A673 (cell line): Measurements from ENCODE around the gene MPIG6B. TPM values are rescaled to one million over a fixed set of nuclear protein-coding genes. Genes with fewer than 3 reads are reported as not detected.

Source experiments
- BruUV-seq: library from RNA; stranded (reverse); fragments of 400-500 nt; replicated peaks from 2 replicates; lab custom pipeline; 2021; lab: Mats Ljungman, UMichigan
- CTCF ChIA-PET: fragments of 300-600 bp; sonication (Branson Sonifier 250); formaldehyde crosslinking; loops from one replicate; lab custom pipeline; 2022; ENCODE audit warnings: antibody characterized with exemption; lab: Charles Lee
- POLR2A ChIA-PET: fragments of 300-600 bp; sonication (Branson Sonifier 250); formaldehyde crosslinking; loops from one replicate; lab custom pipeline; 2022; ENCODE audit warnings: antibody characterized with exemption; ENCODE audit not compliant: low non-redundant PET; lab: Charles Lee
- DNase-seq: peaks from one replicate; pipeline ENCODE4 v3.0.0-alpha.2; 2015; ENCODE audit warnings: low spot score
- H3K27ac ChIP-seq: fragments of 200-600 bp; sonication (generic); 2 replicates; pipeline ENCODE4 v1.5.1; 2016; ENCODE audit warnings: mixed run types, low read depth, mild to moderate bottlenecking, mixed read lengths, antibody characterized with exemption, low read length; ENCODE audit not compliant: poor library complexity, severe bottlenecking
- H3K27me3 ChIP-seq: fragments of 200-600 bp; sonication (generic); replicated peaks from 2 replicates; pipeline ENCODE4 v1.6.1; 2017; ENCODE audit warnings: mixed run types, low read depth, mild to moderate bottlenecking, mixed read lengths, antibody characterized with exemption, low read length; ENCODE audit not compliant: insufficient read depth, poor library complexity
- H3K36me3 ChIP-seq: fragments of 200-600 bp; sonication (generic); 2 replicates; pipeline ENCODE4 v1.6.1; 2016; ENCODE audit warnings: mixed run types, mild to moderate bottlenecking, mixed read lengths, antibody characterized with exemption, low read length; ENCODE audit not compliant: insufficient read depth, poor library complexity, severe bottlenecking
- H3K4me1 ChIP-seq: fragments of 200-600 bp; sonication (generic); 2 replicates; pipeline ENCODE4 v1.6.1; 2017; ENCODE audit warnings: mixed run types, mild to moderate bottlenecking, mixed read lengths, antibody characterized with exemption, low read length; ENCODE audit not compliant: insufficient read depth, poor library complexity, severe bottlenecking
- H3K4me3 ChIP-seq: fragments of 200-600 bp; sonication (generic); 2 replicates; pipeline ENCODE4 v1.5.1; 2016; ENCODE audit warnings: low read depth, mixed run types, mild to moderate bottlenecking, mixed read lengths, low read length; ENCODE audit not compliant: poor library complexity, severe bottlenecking
- H3K9me3 ChIP-seq: fragments of 200-600 bp; sonication (generic); 2 replicates; pipeline ENCODE4 v1.6.1; 2016; ENCODE audit warnings: mixed run types, low read depth, mild to moderate bottlenecking, mixed read lengths, antibody characterized with exemption, low read length; ENCODE audit not compliant: poor library complexity, severe bottlenecking
- CTCF ChIP-seq: fragments of 300-800, 200-600 bp; sonication (generic); conservative IDR thresholded peaks from 2 replicates; pipeline ENCODE4 v1.5.1; 2017; ENCODE audit warnings: low read depth, mild to moderate bottlenecking, antibody characterized with exemption, low read length, moderate library complexity, mixed read lengths
- EZH2 ChIP-seq: fragments of 200-600 bp; sonication (generic); IDR thresholded peaks from 2 replicates; pipeline ENCODE4 v1.6.1; 2017; ENCODE audit warnings: borderline replicate concordance, low read depth, mild to moderate bottlenecking, mixed read lengths, antibody characterized with exemption, low read length; ENCODE audit not compliant: poor library complexity, severe bottlenecking
- intact Hi-C: fragments of 100-400 bp; cut with micrococcal nuclease; formaldehyde crosslinking; loops from one replicate; pipeline ENCODE4 v1.10.0; 2022; ENCODE audit not compliant: unreplicated experiment
- total RNA-seq: library from RNA; stranded (reverse); gene quantifications from 2 replicates; pipeline ENCODE4 v1.2.3, GENCODE V29; 2021

The MPIG6B gene
- total RNA-seq, 1 experiment from 2014 or later, result not detected

DNA sequence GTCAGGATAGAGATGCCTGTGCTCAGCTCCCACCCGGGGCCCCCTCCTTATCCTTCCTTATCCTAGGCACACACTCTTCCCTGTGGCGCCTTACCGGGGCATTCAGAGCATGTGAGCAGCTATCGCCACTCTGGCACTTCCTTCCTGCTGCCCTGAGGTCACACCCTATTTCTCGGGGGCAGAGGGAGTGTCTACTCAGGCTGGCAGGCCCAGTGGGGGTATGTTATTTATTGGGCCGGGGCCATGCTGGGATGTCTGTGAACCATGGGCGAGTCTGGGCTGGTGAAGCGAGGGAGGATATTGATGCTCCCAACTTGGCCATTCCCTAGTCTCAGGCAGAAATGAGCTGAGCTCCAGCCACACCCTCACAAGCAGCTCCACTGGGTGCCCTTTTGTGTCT is 11.9 kb upstream of the MPIG6B start:
- Histone ChIP-seq H3K4me1 (no peaks in the 10 kb centered on the region), H3K27me3 (no peaks in the 10 kb centered on the region), H3K4me3 (no peak overlapping the region), H3K9me3 (no peaks in the 10 kb centered on the region), H3K27ac (no peak overlapping the region), H3K36me3 (no peaks in the 10 kb centered on the region)
- POLR2A ChIA-PET, result interaction anchor here (0.6 kb wide), 1 partner anchor 11 kb away, joined by 3 read pairs; no protein-coding TSS in a partner anchor
- DNase-seq, result no peak
- intact Hi-C loops, result no loop called here
- CTCF ChIA-PET, result interaction anchor here (0.6 kb wide), 1 partner anchor 116 kb away, joined by 4 read pairs; the partner anchor contains the start of gene HSPA1B
- TF ChIP-seq EZH2, result no peak
- no peak for TF ChIP-seq CTCF
- no TSS peak for BruUV-seq

DNA sequence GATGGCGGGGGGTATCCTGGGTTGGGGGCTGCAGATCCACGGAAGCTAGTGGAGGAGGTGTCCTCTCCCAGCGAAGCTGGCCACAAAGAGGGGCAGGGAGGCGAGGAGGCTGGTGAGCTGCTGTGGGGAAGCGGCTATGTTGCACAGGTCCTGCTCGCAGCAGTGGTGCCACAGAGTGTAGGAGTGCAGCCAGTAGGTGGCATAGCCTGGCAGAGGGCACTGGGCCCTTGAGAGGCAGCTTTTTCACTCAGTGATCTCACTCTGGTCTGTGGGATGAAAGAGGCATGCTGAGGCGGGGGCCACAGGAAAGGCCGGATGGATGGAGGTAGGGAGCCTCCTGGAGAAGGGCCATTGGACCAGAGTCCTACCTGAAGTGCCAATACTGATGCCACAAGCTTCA is 10.9 kb upstream of the MPIG6B start:
- ChIA-PET POLR2A (no interaction called here), CTCF (no interaction called here)
- BruUV-seq, result no TSS peak
- no peaks in the 10 kb centered on the region for H3K9me3 ChIP-seq
- intact Hi-C loops, result no loop called here
- H3K4me1 ChIP-seq, result no peaks in the 10 kb centered on the region
- TF ChIP-seq CTCF (no peak; the same call in 1 of the 2 replicates), EZH2 (no peak)
- no peak overlapping the region for H3K27ac ChIP-seq
- no peak overlapping the region for H3K4me3 ChIP-seq
- no peak for DNase-seq
- no peaks in the 10 kb centered on the region for H3K27me3 ChIP-seq
- no peaks in the 10 kb centered on the region for H3K36me3 ChIP-seq

- TF ChIP-seq EZH2, result no peak
- TF ChIP-seq CTCF, result no peak
- Histone ChIP-seq H3K4me3 (no peak overlapping the region), H3K4me1 (no peaks in the 10 kb centered on the region), H3K36me3 (no peaks in the 10 kb centered on the region), H3K27ac (no peak overlapping the region), H3K27me3 (no peaks in the 10 kb centered on the region), H3K9me3 (no peaks in the 10 kb centered on the region)
- intact Hi-C loops, result no loop called here
- CTCF ChIA-PET, result no interaction called here
- no peak for DNase-seq
- POLR2A ChIA-PET, result no interaction called here
- BruUV-seq, result no TSS peak
These were observed 9.7 kb upstream of the MPIG6B start for GRCh38 chr6:31713465-31713864.
